ENCODE results near the gene DNM3.

GRCh38 chr1:171949316-171949715, 108.0 kb downstream of the DNM3 start:
- TF ChIP-seq CTCF (IDR thresholded peaks at IDR 0.05) (no peak), POLR2A (IDR thresholded peaks at IDR 0.05) (no peak)

Data from lower leg skin (tissue), 3 donors.